ENCODE data around the gene CDHR2.

DNA sequence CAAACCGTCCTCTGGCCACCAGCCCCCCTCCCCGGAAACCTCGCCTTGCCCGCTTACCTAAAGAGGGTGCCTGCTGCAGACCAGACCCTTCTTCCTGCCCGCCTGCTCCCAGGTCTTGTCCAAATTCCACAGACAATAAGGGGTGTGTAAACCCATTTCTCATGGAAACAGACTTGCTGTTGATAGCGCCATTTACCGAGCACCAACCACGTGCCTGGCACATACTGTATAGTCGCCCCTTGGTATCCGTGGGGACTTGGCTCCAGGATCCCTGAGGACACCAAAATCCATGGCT lies 25.1 kb downstream of the CDHR2 start:
- no peak for TF ChIP-seq POLR2A (IDR thresholded peaks at IDR 0.05)
- TF ChIP-seq, protein P1, sequence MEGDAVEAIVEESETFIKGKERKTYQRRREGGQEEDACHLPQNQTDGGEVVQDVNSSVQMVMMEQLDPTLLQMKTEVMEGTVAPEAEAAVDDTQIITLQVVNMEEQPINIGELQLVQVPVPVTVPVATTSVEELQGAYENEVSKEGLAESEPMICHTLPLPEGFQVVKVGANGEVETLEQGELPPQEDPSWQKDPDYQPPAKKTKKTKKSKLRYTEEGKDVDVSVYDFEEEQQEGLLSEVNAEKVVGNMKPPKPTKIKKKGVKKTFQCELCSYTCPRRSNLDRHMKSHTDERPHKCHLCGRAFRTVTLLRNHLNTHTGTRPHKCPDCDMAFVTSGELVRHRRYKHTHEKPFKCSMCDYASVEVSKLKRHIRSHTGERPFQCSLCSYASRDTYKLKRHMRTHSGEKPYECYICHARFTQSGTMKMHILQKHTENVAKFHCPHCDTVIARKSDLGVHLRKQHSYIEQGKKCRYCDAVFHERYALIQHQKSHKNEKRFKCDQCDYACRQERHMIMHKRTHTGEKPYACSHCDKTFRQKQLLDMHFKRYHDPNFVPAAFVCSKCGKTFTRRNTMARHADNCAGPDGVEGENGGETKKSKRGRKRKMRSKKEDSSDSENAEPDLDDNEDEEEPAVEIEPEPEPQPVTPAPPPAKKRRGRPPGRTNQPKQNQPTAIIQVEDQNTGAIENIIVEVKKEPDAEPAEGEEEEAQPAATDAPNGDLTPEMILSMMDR (IDR thresholded peaks at IDR 0.05): no peak

Data from uterus (tissue), 2 donors.